Right cardiac atrium (tissue), 5 donors: ENCODE data around the gene ALB. TPM values are rescaled to one million over a fixed set of nuclear protein-coding genes. Genes with fewer than 3 reads are reported as not detected.

Source experiments
- ATAC-seq, 2 donors: fragments of 200-7000 bp; cut with Tn5 transposase; one replicate each; pipeline versions ENCODE4 v1.8.0 to v1.9.1; 2020; ENCODE audit warnings: moderate library complexity in 2 of 2, mild to moderate bottlenecking in 1 of 2
- DNase-seq, 3 donors: peaks; one replicate each; pipeline ENCODE4 v3.0.0-alpha.2; 2020
- H3K27ac ChIP-seq: one replicate; pipeline ENCODE4 v1.5.1; 2013; ENCODE audit warnings: mild to moderate bottlenecking, low read length, control low read depth, moderate library complexity
- H3K27me3 ChIP-seq: one replicate; pipeline ENCODE4 v1.6.1; 2013; ENCODE audit not compliant: control insufficient read depth, insufficient read depth
- H3K4me1 ChIP-seq: one replicate; pipeline ENCODE4 v1.6.1; 2013; ENCODE audit warnings: low read length; ENCODE audit not compliant: control insufficient read depth, insufficient read depth
- H3K4me3 ChIP-seq: one replicate; pipeline ENCODE4 v1.5.1; 2013; ENCODE audit warnings: low read length, control low read depth
- H3K9me3 ChIP-seq: one replicate; pipeline ENCODE4 v1.6.1; 2013; ENCODE audit warnings: low read length; ENCODE audit not compliant: control insufficient read depth
- WGBS: extraction: QIAGEN DNeasy Blood & Tissue Kit; methylation state at CpG from one replicate; pipeline ENCODE4 v1.1.7; 2013; 5-methylcytosine and 5-hydroxymethylcytosine counted together
- intact Hi-C, 4 donors: fragments of 100-400 bp; cut with DNase I; formaldehyde crosslinking; loops; one replicate each; pipeline versions ENCODE4 v1.11.0 to v1.14.0; 2022 to 2023
- polyA plus RNA-seq: library from polyadenylated mRNA; stranded (reverse); fragments of 200-250 nt; gene quantifications from one replicate; pipeline ENCODE4 v1.2.3, GENCODE V29; 2013
- total RNA-seq, 4 donors: library from RNA; stranded (reverse); fragmentation: NEBNext Ultra II Directional; extraction: Animal tissue kit (Norgen Biotek cat#: 25700); gene quantifications; one replicate each; pipeline ENCODE4 v1.2.1, GENCODE V29; 2021
- donor health status: healthy with polysubstance abuse.
- donor health status: DM: no; HTN: yes; CAD: no.
- donor health status: DM: no; HTN: no; CAD: no.
- donor health status: DM: no; HTN: yes; CAD: no; lungs with severe emphysema.
- donor health status: DM: yes; HTN: yes; CAD: no.

ALB gene
- total and polyA plus RNA-seq, 5 donors, result 0.81 to 9.6 TPM; not detected in 3

- WGBS, result 61% methylated on average over 5 of the region's 5 CpGs
- no peaks in the 10 kb centered on the region for H3K4me1 ChIP-seq
- intact Hi-C loops, result no loop called here
- H3K27ac ChIP-seq, result no peak overlapping the region
- no peaks in the 10 kb centered on the region for H3K9me3 ChIP-seq
- ATAC-seq (no peak), DNase-seq (no peak)
- no peaks in the 10 kb centered on the region for H3K27me3 ChIP-seq
- no peak overlapping the region for H3K4me3 ChIP-seq
These were observed 28.3 kb downstream of the ALB start for GRCh38 chr4:73432169-73433000.

- no peaks in the 10 kb centered on the region for H3K27me3 ChIP-seq
- no peak overlapping the region for H3K27ac ChIP-seq
- no peaks in the 10 kb centered on the region for H3K4me1 ChIP-seq
- intact Hi-C loops, result no loop called here
- no peak overlapping the region for H3K4me3 ChIP-seq
- no peaks in the 10 kb centered on the region for H3K9me3 ChIP-seq
- 55% methylated on average over 2 of the region's 2 CpGs for WGBS
- DNase-seq (no peak), ATAC-seq (no peak)
These were observed 29.1 kb downstream of the ALB start for GRCh38 chr4:73433140-73433539.

- H3K27me3 ChIP-seq, result no peaks in the 10 kb centered on the region
- no peak for DNase-seq
- no peak overlapping the region for H3K27ac ChIP-seq
- intact Hi-C loops, result no loop called here
- H3K4me3 ChIP-seq, result no peak overlapping the region
- WGBS, result 41% methylated on average over 3 of the region's 3 CpGs
- no peak for ATAC-seq
- H3K4me1 ChIP-seq, result no peaks in the 10 kb centered on the region
- no peaks in the 10 kb centered on the region for H3K9me3 ChIP-seq
These were observed 30.2 kb downstream of the ALB start for GRCh38 chr4:73434311-73434710.

GRCh38 chr4:73435984-73436383 lies 31.9 kb downstream of the ALB start, which contains the start of gene AFP:
Gene AFP, plus strand, starts transcription at chr4:73436221. Its CDS starts 42 bp downstream, at chr4:73436263.
- Histone ChIP-seq H3K4me1 (no peaks in the 10 kb centered on the region), H3K27me3 (no peaks in the 10 kb centered on the region), H3K4me3 (no peak within 1 kb of the TSS), H3K27ac (no peak within 1 kb of the TSS), H3K9me3 (no peaks in the 10 kb centered on the region)
- 77% methylated on average over 1 of the region's 1 CpG for WGBS
- DNase-seq (no peak), ATAC-seq (no peak)
- intact Hi-C loops, result no loop called here

GRCh38 chr4:73436674-73437557 lies 32.8 kb downstream of the ALB start:
- Histone ChIP-seq H3K4me3 (no peak overlapping the region), H3K4me1 (no peaks in the 10 kb centered on the region), H3K27me3 (no peaks in the 10 kb centered on the region), H3K9me3 (no peaks in the 10 kb centered on the region), H3K27ac (no peak overlapping the region)
- ATAC-seq, result no peak
- 65% methylated on average over 3 of the region's 3 CpGs for WGBS
- intact Hi-C loops, result no loop called here
- no peak for DNase-seq

GRCh38 chr4:73437558-73437956 lies 33.5 kb downstream of the ALB start:
- intact Hi-C loops, result no loop called here
- Histone ChIP-seq H3K9me3 (no peaks in the 10 kb centered on the region), H3K4me3 (no peak overlapping the region), H3K4me1 (no peaks in the 10 kb centered on the region), H3K27ac (no peak overlapping the region), H3K27me3 (no peaks in the 10 kb centered on the region)
- DNase-seq (no peak), ATAC-seq (no peak)

GRCh38 chr4:73438048-73438447 lies 34.0 kb downstream of the ALB start:
- Histone ChIP-seq H3K9me3 (no peaks in the 10 kb centered on the region), H3K4me3 (no peak overlapping the region), H3K4me1 (no peaks in the 10 kb centered on the region), H3K27me3 (no peaks in the 10 kb centered on the region), H3K27ac (no peak overlapping the region)
- WGBS, result 66% methylated on average over 1 of the region's 1 CpG
- ATAC-seq (no peak), DNase-seq (no peak)
- intact Hi-C loops, result no loop called here

- Histone ChIP-seq H3K27me3 (no peaks in the 10 kb centered on the region), H3K4me3 (no peak overlapping the region), H3K27ac (no peak overlapping the region), H3K4me1 (no peaks in the 10 kb centered on the region), H3K9me3 (no peaks in the 10 kb centered on the region)
- intact Hi-C loops, result no loop called here
- no peak for DNase-seq
- WGBS, result 71% methylated on average over 2 of the region's 2 CpGs
- ATAC-seq, result no peak
These were observed 34.6 kb downstream of the ALB start for GRCh38 chr4:73438582-73439215.

GRCh38 chr4:73439445-73439844 lies 35.4 kb downstream of the ALB start:
- no peaks in the 10 kb centered on the region for H3K4me1 ChIP-seq
- no peak overlapping the region for H3K27ac ChIP-seq
- intact Hi-C loops, result no loop called here
- ATAC-seq, result no peak
- no peak for DNase-seq
- H3K4me3 ChIP-seq, result no peak overlapping the region
- no peaks in the 10 kb centered on the region for H3K9me3 ChIP-seq
- WGBS, result 80% methylated on average over 2 of the region's 2 CpGs
- no peaks in the 10 kb centered on the region for H3K27me3 ChIP-seq

GRCh38 chr4:73439991-73440390 lies 35.9 kb downstream of the ALB start:
- no peak for DNase-seq
- Histone ChIP-seq H3K4me3 (no peak overlapping the region), H3K9me3 (no peaks in the 10 kb centered on the region), H3K4me1 (no peaks in the 10 kb centered on the region), H3K27ac (no peak overlapping the region), H3K27me3 (no peaks in the 10 kb centered on the region)
- intact Hi-C loops, result no loop called here
- WGBS, result 78% methylated on average over 3 of the region's 3 CpGs
- no peak for ATAC-seq

- no peaks in the 10 kb centered on the region for H3K4me1 ChIP-seq
- H3K27ac ChIP-seq, result no peak overlapping the region
- H3K27me3 ChIP-seq, result no peaks in the 10 kb centered on the region
- H3K9me3 ChIP-seq, result no peaks in the 10 kb centered on the region
- ATAC-seq, result no peak
- intact Hi-C loops, result no loop called here
- no peak overlapping the region for H3K4me3 ChIP-seq
- DNase-seq, result no peak
- WGBS, result 90% methylated on average over 3 of the region's 3 CpGs
These were observed 36.6 kb downstream of the ALB start for GRCh38 chr4:73440653-73441052.
